Large intestine (tissue), 3 donors: ENCODE results near the gene RIPK1. TPM values are rescaled to one million over a fixed set of nuclear protein-coding genes. Genes with fewer than 3 reads are reported as not detected.

Experiments
- DNase-seq, 2 donors: peaks; one replicate each; pipeline versions ENCODE4 v3.0.0 to v3.0.0-alpha.2; 2013
- H3K27ac ChIP-seq: one replicate; pipeline ENCODE4 v1.5.1; 2013; ENCODE audit warnings: low read length
- H3K27me3 ChIP-seq: 2 replicates; pipeline ENCODE4 v1.6.1; 2013; ENCODE audit warnings: low read length; ENCODE audit not compliant: control insufficient read depth, insufficient read depth
- H3K36me3 ChIP-seq: 2 replicates; pipeline ENCODE4 v1.6.1; 2013; ENCODE audit warnings: low read length; ENCODE audit not compliant: control insufficient read depth, insufficient read depth
- H3K4me1 ChIP-seq: one replicate; pipeline ENCODE4 v1.6.1; 2013; ENCODE audit warnings: low read length; ENCODE audit not compliant: control insufficient read depth, insufficient read depth
- H3K4me3 ChIP-seq: one replicate; pipeline ENCODE4 v1.5.1; 2013; ENCODE audit warnings: low read length
- H3K9me3 ChIP-seq: one replicate; pipeline ENCODE4 v1.6.1; 2013; ENCODE audit warnings: mild to moderate bottlenecking, low read depth, low read length, moderate library complexity; ENCODE audit not compliant: control insufficient read depth
- WGBS: methylation state at CpG from one replicate; pipeline ENCODE4 v1.1.5; 2013; ENCODE audit warnings: low lambda C conversion rate; ENCODE audit not compliant: insufficient coverage; 5-methylcytosine and 5-hydroxymethylcytosine counted together
- polyA plus RNA-seq: library from polyadenylated mRNA; unstranded; fragments of 120-200 nt; gene quantifications from one replicate; pipeline ENCODE4 v1.2.1, GENCODE V29; 2013

Gene RIPK1
- polyA plus RNA-seq, 1 donor = 32.2 TPM

- Histone ChIP-seq H3K4me1 (peaks cover 25% of the 10 kb centered on the region), H3K27ac (peak overlapping the region; percentile 99), H3K27me3 (no peaks in the 10 kb centered on the region), H3K36me3 (no peaks in the 10 kb centered on the region), H3K9me3 (no peaks in the 10 kb centered on the region), H3K4me3 (peak overlapping the region; percentile 78)
- no CpG with 5 or more reads among the region's 74 CpGs for WGBS
- DNase-seq = peak; percentile 87 to 96
These were observed 94.4 kb downstream of the RIPK1 start for GRCh38 chr6:3162565-3163247.

- WGBS = no CpG with 5 or more reads among the region's 13 CpGs
- Histone ChIP-seq H3K27ac (peak overlapping the region; percentile 72), H3K36me3 (no peaks in the 10 kb centered on the region), H3K9me3 (no peaks in the 10 kb centered on the region), H3K4me3 (peak overlapping the region; percentile 40), H3K4me1 (peaks cover 25% of the 10 kb centered on the region), H3K27me3 (no peaks in the 10 kb centered on the region)
- no peak for DNase-seq
These were observed 94.9 kb downstream of the RIPK1 start for GRCh38 chr6:3163248-3163594.

GRCh38 chr6:3164388-3164787 is 96.1 kb downstream of the RIPK1 start:
- Histone ChIP-seq H3K36me3 (no peaks in the 10 kb centered on the region), H3K27me3 (no peaks in the 10 kb centered on the region), H3K4me3 (no peak overlapping the region), H3K27ac (no peak overlapping the region), H3K9me3 (no peaks in the 10 kb centered on the region), H3K4me1 (peaks cover 20% of the 10 kb centered on the region)
- DNase-seq = no peak
- WGBS = 100% methylated on average over 2 of the region's 6 CpGs

Other genes starting within 250 kb of the RIPK1 start
- 90.1 TPM for gene SERPINB1, start 226.6 kb upstream of the RIPK1 start, polyA plus RNA-seq
- gene SERPINB9, start 165.2 kb upstream of the RIPK1 start, polyA plus RNA-seq = 13.8 TPM
- gene SERPINB6, start 96.9 kb upstream of the RIPK1 start, polyA plus RNA-seq = 279 TPM
- 21.1 TPM for gene NQO2, start 68.6 kb upstream of the RIPK1 start, polyA plus RNA-seq
- gene BPHL, start 50.2 kb downstream of the RIPK1 start, polyA plus RNA-seq = 77.9 TPM
- gene TUBB2A, start 89.0 kb downstream of the RIPK1 start, polyA plus RNA-seq = 103 TPM
- 54.3 TPM for gene TUBB2B, start 159.2 kb downstream of the RIPK1 start, polyA plus RNA-seq
- 25.2 TPM for gene PSMG4, start 190.5 kb downstream of the RIPK1 start, polyA plus RNA-seq